A172 (cell line): Measurements from ENCODE around the gene PSG5. TPM values are rescaled to one million over a fixed set of nuclear protein-coding genes. Genes with fewer than 3 reads are reported as not detected.
"Not testable (repeated sequence)": the region's sequence is repeated elsewhere in the genome, so short reads cannot be mapped to it uniquely, and the experiment has no call there.

Experiments used
- DNase-seq: peaks from one replicate; pipeline ENCODE4 v3.0.0-alpha.2; 2015; ENCODE audit warnings: low spot score
- total RNA-seq: library from RNA; depleted of rRNA; stranded (reverse); fragments of >200 nt; shearing (Covaris generic); gene quantifications from 2 replicates; pipeline ENCODE4 v1.2.3, GENCODE V29; 2014; rRNA removed

The PSG5 gene
- total RNA-seq, result 3.2 and 7.1 TPM in 2 replicates

DNA sequence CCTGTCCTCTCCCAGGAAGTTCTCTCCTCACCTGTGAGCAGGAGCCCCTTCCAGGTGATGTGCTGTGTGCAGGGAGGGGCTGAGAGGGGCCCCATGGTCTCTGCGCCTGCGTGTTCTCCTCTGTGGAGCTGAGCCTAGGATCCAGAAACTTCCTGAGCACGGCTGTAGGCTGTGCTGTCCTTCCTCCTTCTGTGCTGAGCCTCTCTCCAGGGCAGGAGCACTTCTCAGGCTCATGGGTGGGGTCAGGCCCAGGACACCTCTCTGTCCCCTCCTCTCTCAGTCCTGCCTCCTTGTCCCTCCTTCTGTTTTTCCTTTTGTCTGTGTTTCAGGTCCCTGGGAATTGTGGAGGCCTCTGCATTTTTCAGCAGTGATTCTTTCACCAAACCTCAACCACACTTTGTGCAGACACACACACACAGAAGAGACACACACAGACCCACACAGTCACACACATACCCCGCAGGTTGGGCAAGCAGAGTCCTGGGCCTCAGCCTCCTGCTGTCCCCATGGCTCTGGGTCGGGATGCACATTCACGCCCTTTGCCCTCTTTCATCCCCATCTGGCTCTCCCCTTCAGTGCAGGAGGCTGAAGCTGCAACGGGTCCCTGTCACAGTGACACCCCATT, at the start of gene PSG5:
Gene PSG5, minus strand, starts transcription at position 226 of the 625 bp plus-strand sequence. Its CDS starts 131 bp downstream, at position 95.
- not testable (repeated sequence) for DNase-seq

DNA sequence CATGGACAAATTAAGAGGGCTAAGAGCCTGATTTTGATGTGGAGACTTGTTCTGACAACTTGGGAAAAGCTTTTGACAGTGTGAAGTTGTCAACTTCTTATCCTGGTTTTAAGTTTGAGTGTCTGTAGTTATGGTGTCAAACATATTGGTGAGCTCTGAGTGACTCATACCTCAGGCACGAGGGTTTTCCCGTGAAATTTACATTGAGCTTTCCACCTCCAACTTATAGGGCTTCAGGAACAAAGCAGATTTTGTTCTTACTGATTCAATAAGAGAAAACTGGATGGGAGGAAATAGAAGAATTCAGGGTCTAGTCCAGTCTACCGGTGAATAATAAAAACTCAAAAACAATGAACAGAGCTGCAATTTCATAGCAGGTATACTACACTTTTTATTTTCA, 49.4 kb upstream of the PSG5 start:
- DNase-seq, result peak; percentile 49

DNA sequence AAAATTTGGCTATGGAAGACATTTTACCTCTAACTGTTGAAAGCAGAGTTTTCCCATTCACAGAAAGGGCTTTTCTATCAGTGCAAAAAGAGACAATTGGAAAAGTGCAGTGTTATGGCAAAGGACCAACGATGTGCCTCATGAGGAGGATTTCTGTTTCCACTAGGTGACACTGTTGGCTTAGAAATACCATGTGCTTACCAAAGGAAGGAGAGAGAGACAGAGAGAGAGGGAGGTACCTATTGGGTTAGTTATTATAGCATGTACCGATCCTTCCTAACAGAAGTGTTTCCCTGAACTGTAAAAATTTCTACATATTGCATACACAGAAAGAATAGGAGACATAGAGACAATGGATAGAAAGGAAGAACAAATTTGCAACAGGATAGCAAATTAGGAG, 43.0 kb upstream of the PSG5 start:
- DNase-seq, result peak; percentile 86

DNA sequence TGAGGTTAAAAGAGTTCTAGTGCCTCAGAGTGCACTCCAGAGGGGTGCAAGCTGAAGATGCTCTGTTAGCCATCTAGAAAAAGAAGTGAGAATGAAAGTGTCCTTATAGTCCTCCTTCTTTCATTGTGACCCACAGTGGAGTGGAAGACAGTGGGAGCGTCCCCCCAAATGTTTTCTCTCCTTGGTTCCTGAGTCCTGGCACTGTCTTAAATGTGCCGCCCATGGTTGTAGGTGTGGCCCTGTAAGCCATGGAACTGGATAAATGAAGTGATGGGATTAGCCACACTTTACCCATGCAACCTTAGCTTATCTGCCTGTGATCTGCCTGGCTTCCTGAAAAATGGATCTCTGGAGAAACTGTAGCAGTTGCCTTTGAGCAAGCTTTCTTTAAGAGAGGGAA, 42.4 kb upstream of the PSG5 start:
- not testable (repeated sequence) for DNase-seq

DNA sequence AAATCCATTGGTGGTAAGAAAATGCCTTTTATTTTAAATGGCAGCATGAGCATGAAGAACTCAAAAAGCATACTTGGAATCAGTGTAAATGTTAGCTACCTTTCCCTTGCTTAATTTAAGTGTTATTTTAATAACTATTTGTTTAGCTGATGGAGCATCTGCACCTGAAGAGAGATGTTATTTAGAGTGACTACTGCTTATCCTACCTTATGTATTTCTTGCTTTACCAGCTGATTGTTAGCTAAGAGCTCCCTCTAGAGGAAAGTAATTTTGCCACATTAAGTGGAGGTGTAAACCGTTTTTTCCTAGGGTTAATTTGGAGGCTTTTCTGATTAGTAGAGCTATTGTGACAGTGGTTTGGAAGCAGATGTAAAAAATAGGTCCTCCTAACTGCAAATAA, 40.6 kb upstream of the PSG5 start:
- not testable (repeated sequence) for DNase-seq

DNA sequence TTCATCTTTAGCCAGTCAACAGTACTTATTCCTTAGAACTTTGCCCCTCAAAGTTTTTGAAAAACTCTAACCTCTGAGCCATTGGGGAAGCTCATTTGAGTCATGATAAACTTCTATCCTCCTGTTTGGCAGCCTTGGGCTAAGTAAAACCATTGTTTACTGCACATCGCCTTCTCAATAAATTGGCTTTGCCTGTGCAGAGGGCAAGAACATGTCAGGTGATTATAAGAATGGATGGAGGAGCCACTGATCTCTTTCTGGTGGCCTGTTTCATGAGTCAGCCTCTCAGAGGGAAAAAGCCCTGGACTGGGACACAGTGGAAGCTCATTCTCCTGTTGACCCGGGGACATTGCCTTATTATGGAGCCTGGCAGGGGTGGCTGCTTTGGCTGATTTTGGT, 38.5 kb upstream of the PSG5 start:
- peak; percentile 50 for DNase-seq

DNA sequence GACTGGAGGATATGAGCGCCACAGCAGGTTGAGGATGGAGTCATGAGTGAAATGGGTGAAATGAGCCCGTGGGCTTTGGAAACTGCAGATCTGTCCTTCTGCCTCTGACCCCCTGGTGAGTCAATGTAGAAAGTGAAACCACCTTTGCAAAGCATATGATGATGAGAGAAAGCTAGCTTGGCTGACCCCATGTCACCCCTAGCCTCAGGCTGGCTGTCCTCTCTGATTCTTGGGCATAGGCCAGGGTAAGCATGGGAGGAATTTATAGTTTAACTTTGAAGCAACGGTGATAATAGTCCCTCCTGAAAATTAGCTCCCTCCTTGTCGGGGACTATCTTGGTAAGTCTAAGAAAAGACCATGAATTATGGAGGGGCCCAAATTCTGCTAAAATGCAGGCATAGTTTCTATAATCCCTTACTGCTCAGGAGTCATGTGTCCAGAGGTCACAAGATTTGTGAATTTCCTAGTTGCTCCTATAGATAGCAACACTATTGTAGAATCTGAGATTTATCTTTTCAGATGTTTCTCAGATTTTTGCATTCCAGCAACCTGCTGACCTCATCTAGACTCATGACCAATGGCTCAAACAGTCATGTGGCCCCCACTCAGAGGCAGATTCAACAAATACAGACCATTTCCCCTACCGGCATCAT, 38.0 kb upstream of the PSG5 start:
- peak; percentile 88 for DNase-seq

DNA sequence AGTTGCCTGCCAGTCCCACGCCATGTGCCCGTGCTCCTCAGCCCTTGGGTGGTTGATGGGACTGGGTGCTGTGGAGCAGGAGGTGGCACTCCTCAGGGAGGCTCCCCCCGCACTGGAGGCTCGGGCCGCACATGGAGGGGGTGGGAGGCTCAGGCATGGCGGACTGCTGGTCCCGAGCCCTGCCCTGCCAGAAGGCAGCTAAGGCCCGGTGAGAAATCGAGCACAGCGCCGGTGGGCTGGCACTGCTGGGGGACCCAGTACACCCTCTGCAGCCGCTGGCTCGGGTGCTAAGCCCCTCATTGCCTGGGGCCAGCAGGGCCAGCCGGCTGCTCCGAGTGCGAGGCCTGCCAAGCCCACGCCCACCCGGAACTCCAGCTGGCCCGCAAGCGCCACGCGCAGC, 35.6 kb upstream of the PSG5 start:
- not testable (repeated sequence) for DNase-seq

DNA sequence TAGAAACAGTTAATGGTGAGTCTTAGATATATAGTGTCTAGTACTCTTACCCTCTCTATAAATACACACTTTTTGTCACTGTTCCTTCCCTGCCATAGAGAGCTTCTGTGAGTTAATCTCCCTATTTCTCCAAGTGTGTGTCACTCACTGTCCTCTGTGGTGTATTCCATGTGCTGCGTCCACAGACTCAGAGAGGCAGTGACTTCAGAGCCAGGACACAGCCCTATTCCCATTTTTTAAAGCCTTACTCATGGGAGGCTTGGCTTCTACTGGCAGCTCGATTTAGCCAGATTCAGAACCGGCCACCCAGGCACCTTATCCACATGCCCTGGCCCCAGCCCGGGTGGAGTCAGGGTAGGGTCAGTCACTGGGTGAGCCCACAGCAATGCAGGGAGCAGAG, 32.8 kb upstream of the PSG5 start:
- not testable (repeated sequence) for DNase-seq

DNA sequence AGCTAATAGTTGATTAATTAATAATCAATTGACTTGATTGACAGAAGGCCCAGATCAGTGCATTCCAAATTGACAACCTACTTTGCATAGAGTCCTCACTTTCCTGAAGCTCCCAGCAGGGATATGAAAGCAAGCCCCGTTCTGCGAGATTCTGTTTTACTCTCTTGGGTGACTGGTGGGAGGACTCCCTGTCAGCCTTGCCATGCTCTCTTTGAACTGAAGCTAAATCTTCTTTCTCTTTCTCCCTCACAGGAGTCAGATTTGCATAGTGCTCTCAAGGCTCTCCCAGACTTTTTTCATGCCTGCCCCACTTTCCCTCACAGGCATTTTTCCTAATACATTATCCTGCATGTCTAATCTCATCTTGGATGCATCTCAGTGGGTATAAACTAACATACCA, 29.5 kb upstream of the PSG5 start:
- DNase-seq, result not testable (repeated sequence)

DNA sequence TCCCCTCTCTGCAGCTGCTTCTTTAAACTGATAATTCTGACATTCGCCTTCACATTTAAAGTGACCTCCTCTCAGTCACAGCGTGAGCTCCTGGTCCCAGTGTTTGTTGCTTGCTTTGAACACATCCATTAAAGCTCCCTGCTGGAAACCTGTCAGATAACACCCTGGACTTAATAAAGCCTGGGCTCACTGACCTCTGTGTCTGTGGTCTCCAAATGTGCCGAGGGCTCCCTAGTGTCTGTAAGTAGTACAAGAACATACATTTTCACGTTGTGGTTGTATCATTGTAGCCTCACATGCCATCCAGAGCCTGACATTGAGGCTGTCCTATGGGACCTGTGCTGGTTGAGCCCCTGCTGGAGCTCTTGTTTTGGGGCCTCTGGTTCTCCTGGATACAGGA, 21.7 kb upstream of the PSG5 start:
- DNase-seq, result no peak

DNA sequence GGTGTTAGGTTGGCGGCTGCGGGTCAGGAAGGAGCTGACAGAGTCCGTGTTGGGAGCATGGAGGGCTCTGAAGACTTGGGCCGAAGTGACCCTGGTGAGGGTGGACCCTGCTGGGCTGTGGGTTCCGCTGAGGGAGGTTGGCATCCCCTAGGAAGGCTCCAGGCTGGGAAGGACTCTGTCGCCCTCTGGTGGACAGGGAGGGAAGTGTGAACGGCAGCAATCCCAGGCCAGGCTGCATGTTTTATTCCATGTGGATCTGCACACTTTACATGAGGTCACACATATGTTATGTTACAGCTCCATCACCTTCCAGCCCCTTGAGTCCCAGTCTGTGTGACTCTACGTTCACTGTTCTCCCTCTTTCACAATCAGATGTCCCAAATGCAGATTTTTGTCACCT, 20.8 kb upstream of the PSG5 start:
- peak; percentile 48 for DNase-seq

DNA sequence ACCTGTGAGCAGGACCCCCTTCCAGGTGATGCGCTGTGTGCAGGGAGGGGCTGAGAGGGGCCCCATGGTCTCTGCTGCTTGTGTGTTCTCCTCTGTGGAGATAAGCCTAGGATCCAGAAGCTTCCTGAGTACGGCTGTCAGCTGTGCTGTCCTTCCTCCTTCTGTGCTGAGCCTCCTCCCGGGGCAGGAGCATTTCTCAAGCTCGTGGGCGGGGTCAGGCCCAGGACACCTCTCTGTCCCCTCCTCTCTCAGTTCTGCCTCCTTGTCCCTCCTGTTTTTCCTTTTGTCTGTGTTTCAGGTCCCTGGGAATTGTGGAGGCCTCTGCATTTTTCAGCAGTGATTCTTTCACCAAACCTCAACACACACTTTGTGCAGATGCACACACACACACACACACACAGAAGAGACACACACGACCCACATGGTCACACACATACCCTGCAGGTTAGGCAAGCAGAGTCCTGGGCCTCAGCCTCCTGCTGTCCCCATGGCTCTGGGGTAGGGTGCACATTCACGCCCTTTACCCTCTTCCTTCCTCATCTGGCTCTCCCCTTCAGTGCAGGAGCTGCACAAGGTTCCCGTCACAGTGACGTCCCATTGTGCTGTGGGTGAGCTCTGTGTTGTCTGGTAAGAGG, 19.3 kb upstream of the PSG5 start, which contains the start of gene PSG4:
Gene PSG4, minus strand, starts transcription at position 168 of the 635 bp plus-strand sequence. Its CDS starts 102 bp downstream, at position 66.
- peak; percentile 82 for DNase-seq

DNA sequence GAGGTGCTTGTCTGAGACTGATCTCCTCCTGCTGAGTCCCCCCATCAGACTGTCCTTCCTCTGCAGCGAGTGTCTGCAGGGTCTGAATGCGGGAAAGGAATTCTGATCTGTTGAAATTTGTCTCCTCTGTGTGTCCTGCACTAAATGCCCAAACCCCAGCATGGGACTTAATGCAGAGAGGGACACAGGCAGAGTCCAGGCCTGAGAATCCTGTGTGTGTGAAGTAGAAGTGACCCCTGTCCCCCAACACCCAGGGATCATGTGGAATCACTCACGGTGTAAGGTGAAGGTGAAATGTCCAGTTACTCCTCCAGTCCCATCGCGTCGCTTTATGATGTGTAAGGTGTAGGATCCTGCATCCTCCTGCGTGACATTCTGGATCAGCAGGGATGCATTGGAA, 17.3 kb upstream of the PSG5 start:
- DNase-seq, result not testable (repeated sequence)

DNA sequence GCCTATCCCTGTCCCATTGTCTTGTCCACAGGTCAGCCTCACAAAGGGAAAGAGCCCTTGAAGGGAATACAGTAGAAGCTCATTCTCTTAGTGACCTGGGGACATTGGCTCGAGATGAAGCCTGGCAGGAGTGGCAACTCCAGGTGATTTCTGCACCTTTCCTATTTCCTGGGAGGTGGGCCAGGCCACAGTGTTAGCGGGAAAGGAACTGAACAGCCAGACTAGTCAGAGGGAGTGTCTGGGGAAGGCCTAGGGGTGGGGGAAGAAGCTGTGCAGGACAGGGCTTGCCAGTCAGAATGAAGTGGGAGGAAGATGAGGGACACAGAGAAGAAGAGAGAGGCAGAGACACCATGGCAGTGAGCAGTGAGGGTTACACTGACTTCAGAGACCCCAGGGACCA, 15.6 kb upstream of the PSG5 start:
- DNase-seq, result not testable (repeated sequence)

DNA sequence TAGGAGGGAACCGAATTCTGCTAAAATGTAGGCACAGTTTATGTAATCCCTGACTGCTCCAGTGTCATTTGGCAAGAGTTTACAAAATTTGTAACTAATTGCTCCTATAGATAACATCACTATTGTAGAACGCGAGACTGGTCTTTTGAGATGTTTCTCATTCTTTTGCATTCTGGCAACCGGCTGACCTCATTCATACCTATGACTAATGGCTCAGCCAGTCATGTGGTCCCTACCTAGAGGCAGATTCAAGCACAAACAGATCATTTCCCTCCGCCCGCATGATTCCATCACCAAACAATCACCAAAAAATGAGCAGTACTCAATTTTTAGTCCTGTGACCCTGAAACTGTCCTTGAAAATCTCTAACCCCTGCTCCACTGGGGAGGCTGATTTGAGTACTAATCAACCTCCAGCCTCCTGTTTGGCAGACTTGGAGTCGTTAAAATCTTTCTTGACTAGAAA, 15.0 kb upstream of the PSG5 start:
- peak; percentile 80 for DNase-seq

DNA sequence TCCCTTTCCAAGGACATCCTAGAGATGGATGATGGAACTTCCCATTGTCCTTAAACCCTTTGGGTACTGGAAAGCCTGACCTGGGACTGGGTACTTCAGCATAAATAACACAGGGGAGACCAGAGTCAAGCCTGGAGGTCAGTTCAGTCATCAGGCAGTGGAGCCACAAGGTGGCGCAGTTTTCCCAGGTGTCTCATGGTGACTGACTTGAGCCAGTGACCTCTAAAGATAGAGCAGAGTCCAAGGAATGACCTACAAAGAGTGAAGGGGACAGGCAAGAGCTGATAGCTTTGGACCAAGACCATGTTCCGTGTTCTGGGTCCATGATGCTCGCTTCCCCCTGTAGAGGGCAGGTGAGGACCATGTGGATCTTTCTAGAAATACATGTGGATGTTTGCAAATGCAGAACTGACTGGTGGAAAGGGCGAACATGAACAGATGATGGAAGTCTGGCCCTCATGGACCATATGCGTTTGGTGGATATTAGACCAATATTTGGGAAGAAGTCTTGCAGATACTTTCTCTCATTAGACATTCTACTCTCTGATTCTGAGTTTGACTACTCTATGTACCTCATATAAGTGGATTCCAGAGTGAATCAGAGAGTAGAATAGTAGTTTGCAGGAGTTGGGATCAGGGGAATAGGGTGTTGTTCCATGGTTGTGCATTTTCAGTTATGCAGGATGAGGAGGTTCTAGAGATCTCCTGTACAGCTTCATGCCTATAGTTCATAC, 12.5 kb upstream of the PSG5 start:
- DNase-seq, result not testable (repeated sequence)

DNA sequence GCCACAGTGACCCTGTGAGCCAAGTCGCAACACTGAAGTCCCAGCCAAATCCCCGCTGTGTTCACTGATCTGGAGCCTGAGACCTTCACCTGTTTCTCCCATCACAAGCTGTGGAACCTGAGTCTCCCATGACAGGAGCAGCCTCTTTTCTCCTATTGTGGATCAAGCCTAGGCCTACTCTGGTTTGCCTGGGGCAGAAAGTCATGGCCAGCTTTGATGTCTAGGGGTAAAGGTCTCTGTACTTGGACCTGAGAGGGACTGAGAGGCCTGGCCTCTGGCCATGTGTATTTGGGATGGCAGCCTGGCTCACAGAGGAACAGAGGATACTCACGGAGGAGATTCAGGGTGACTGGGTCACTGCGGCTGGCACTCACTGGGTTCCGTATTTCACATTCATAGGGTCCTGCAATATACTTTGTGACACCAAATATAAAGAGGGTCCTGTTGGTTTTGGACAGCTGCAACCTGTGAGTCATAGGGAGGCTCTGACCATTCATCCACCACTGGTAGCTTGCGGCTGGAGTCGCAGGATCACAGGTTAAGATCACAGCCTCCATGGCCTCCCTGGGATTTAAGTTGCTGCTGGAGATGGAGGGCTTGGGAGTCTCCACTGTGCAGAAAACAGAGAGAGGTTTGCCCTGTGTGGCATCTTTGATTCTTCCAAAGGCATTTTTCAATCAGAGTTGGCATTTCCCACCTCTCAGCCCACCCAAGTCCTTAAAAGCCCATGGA, 11.5 kb upstream of the PSG5 start:
- not testable (repeated sequence) for DNase-seq

DNA sequence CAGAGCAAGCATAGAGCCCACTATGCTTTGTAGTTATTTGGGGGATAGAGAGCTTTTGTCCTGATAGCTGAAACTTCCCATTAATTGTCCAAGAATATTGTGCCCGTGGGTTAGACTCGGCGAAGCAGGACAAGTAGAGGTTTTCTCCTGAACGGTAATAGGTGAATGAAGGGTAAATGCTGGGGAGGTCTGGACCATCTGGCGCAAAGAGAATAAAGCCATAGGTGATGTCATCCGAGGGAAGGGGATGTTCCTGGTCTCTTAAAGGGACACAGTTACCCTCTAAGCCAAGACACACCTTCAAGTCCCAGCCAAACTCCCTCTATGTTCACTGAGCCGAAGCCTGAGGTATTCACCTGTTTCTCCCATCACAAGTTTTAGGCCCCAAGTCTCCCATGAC, 8.1 kb upstream of the PSG5 start:
- DNase-seq, result not testable (repeated sequence)

DNA sequence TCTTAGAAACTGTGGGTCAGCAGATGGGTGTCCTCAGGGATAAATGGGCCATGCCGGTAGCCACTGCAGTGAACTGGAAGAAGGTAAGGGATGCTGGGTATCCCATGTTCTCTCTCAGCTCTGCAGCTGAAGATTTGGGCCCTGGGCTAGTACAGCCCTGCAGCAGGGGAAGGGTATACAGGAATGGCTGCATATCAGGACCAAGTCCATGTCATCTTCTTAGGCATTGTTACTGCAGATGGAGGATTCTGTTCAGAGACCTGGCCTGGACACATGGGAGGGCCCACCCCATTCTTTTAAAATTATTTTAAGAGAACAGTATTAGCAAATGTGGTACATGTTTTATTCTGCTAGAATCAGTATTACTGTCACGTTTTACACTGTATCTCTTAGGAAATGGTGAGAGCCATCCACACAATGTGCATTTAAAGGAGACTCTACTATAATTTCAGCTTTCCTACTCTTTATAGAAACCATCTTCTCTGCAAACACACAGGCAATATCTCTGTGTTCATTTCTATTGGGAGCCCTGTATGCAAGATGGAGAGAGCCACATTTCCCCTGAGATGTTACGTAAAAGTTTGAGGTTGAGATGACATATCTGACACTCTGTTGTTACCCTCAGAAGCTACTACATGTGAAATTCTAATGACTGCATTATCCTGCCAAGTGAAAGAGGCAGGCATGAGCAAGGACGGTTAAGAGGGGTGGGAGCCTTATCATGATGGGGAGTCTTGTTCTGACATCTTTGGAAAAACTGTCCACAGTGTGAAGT, 6.2 kb upstream of the PSG5 start:
- not testable (repeated sequence) for DNase-seq

DNA sequence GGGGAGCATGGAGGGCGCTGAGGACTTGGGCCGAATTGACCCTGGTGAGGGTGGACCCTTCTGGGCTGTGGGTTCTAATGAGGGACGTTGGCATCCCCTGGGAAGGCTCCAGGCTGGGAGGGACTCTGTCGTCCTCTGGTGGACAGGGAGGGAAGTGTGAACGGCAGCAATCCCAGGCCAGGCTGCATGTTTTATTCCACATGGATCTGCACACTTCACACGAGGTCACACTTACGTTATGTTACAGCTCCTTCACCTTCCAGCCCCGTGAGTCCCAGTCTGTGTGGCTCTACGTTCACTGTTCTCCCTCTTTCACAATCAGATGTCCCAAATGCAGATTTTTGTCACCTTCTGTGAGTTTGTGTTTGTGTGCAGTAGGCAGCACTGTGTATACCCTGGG, 1.8 kb upstream of the PSG5 start:
- not testable (repeated sequence) for DNase-seq
